Endothelial cell of umbilical vein (primary cell): ENCODE data around the gene DAAM1. TPM values are rescaled to one million over a fixed set of nuclear protein-coding genes. Genes with fewer than 3 reads are reported as not detected.

Source experiments
- BruUV-seq: library from RNA; stranded (reverse); fragments of 400-500 nt; replicated peaks from 2 replicates; lab custom pipeline; 2021; lab: Mats Ljungman, UMichigan
- CTCF ChIA-PET: fragments of 300-600, 350-600 bp; sonication (Branson Sonifier 250); formaldehyde crosslinking; loops from one replicate; lab custom pipeline; 2021; ENCODE audit warnings: antibody characterized with exemption, inconsistent platforms; lab: Charles Lee
- POLR2A ChIA-PET: fragments of 300-600, 350-600 bp; sonication (Branson Sonifier 250); formaldehyde crosslinking; loops from one replicate; lab custom pipeline; 2021; ENCODE audit warnings: antibody characterized with exemption, inconsistent platforms; lab: Charles Lee
- DNase-seq: peaks from one replicate; pipeline ENCODE4 v3.0.0-alpha.2; 2011; ENCODE audit warnings: low read depth, low spot score
- FAIRE-seq: peaks from 2 replicates; lab custom pipeline; 2011; peaks lifted over from hg19 to GRCh38; lab: Jason Lieb, UNC
- H2AFZ ChIP-seq: 2 replicates; pipeline ENCODE4 v1.6.0; 2012; ENCODE audit warnings: low read depth, low read length, control low read depth, inconsistent platforms
- H3K27ac ChIP-seq: 2 replicates; pipeline ENCODE4 v1.5.1; 2011; ENCODE audit warnings: low read depth, mild to moderate bottlenecking, control low read depth, low read length, moderate library complexity; ENCODE audit not compliant: insufficient read depth
- H3K27me3 ChIP-seq, 2 experiments: 2 replicates each; pipeline versions ENCODE4 v1.6.0 to v1.6.1; 2011; ENCODE audit warnings: low read length in 2 of 2, mixed read lengths in 1 of 2; ENCODE audit not compliant: control insufficient read depth in 2 of 2, insufficient read depth in 2 of 2
- H3K36me3 ChIP-seq, 2 experiments: 2 replicates in 1 of 2; 3 replicates in 1 of 2; pipeline ENCODE4 v1.5.1; 2011; ENCODE audit warnings: low read length in 2 of 2, mild to moderate bottlenecking in 1 of 2, moderate library complexity in 1 of 2; ENCODE audit not compliant: control insufficient read depth in 2 of 2, insufficient read depth in 2 of 2; ENCODE audit errors: extremely low read depth in 1 of 2
- H3K4me1 ChIP-seq: 3 replicates; pipeline ENCODE4 v1.5.1; 2011; ENCODE audit warnings: mild to moderate bottlenecking, low read length; ENCODE audit not compliant: control insufficient read depth, insufficient read depth; ENCODE audit errors: extremely low read depth
- H3K4me2 ChIP-seq: 2 replicates; pipeline ENCODE4 v1.6.1; 2011; ENCODE audit warnings: low read length, control low read depth, mixed read lengths; ENCODE audit not compliant: insufficient read depth
- H3K4me3 ChIP-seq, 3 experiments: fragments of 200-600 bp in 1 of 3; sonication (generic), shearing (Covaris generic) in 1 of 3; replicated peaks in 1 of 3; 2 replicates each; pipeline ENCODE4 v1.5.1; 2011 to 2016; ENCODE audit warnings: control low read depth in 3 of 3, low read length in 3 of 3, mild to moderate bottlenecking in 2 of 3, inconsistent platforms in 1 of 3, low read depth in 1 of 3, moderate library complexity in 1 of 3; ENCODE audit not compliant: insufficient read depth in 1 of 3
- H3K79me2 ChIP-seq: 2 replicates; pipeline ENCODE4 v1.6.0; 2012; ENCODE audit warnings: low read length, inconsistent platforms; ENCODE audit not compliant: control insufficient read depth, insufficient read depth
- H3K9ac ChIP-seq: replicated peaks from 2 replicates; pipeline ENCODE3; 2011; ENCODE audit warnings: low read length, control low read depth; ENCODE audit not compliant: insufficient read depth; ENCODE audit errors: extremely low read depth
- H3K9me1 ChIP-seq: replicated peaks from 3 replicates; pipeline ENCODE4 v1.6.0; 2011; ENCODE audit warnings: mild to moderate bottlenecking, low read length; ENCODE audit not compliant: control insufficient read depth, insufficient read depth; ENCODE audit errors: extremely low read depth
- H3K9me3 ChIP-seq: replicated peaks from 2 replicates; pipeline ENCODE4 v1.5.1; 2012; ENCODE audit warnings: low read length, inconsistent platforms; ENCODE audit not compliant: control insufficient read depth, insufficient read depth
- H4K20me1 ChIP-seq: replicated peaks from 2 replicates; pipeline ENCODE3; 2011; ENCODE audit warnings: mild to moderate bottlenecking, low read length; ENCODE audit not compliant: control insufficient read depth, insufficient read depth; ENCODE audit errors: extremely low read depth
- CTCF ChIP-seq, 2 donors: IDR thresholded peaks; 1 replicate in 1 of 2; 2 replicates in 1 of 2; pipeline ENCODE4 v1.5.1; 2011; ENCODE audit warnings: low read length in 2 of 2, mild to moderate bottlenecking in 2 of 2, moderate library complexity in 2 of 2, control low read depth in 1 of 2, inconsistent platforms in 1 of 2, low read depth in 1 of 2; ENCODE audit not compliant: insufficient read depth in 1 of 2; ENCODE audit errors: extremely low read depth in 1 of 2
- EZH2 ChIP-seq: IDR thresholded peaks from 2 replicates; pipeline ENCODE4 v1.6.1; 2012; ENCODE audit warnings: borderline replicate concordance, low read depth, mild to moderate bottlenecking, moderate library complexity, low read length, inconsistent platforms; ENCODE audit not compliant: severe bottlenecking
- FOS ChIP-seq: IDR thresholded peaks from 2 replicates; pipeline ENCODE4 v1.6.1; 2011; ENCODE audit warnings: mild to moderate bottlenecking, low read length, moderate library complexity, borderline replicate concordance; ENCODE audit not compliant: insufficient read depth
- GATA2 ChIP-seq: IDR thresholded peaks from 2 replicates; pipeline ENCODE4 v1.7.0; 2011; ENCODE audit warnings: low read depth, mild to moderate bottlenecking, moderate library complexity, mixed read lengths, low read length; ENCODE audit not compliant: insufficient read length, insufficient read depth
- JUN ChIP-seq: IDR thresholded peaks from 2 replicates; pipeline ENCODE4 v1.6.1; 2011; ENCODE audit warnings: borderline replicate concordance, low read depth; ENCODE audit not compliant: insufficient read length, insufficient read depth
- MAX ChIP-seq: IDR thresholded peaks from 2 replicates; pipeline ENCODE4 v1.6.1; 2011; ENCODE audit not compliant: insufficient read depth, insufficient read length
- MYC ChIP-seq: IDR thresholded peaks from one replicate; pipeline ENCODE4 v1.6.1; 2011; ENCODE audit warnings: mild to moderate bottlenecking, low read depth, low read length
- POLR2A ChIP-seq: IDR thresholded peaks from 2 replicates; pipeline ENCODE4 v1.6.1; 2012; ENCODE audit warnings: low read depth, mild to moderate bottlenecking, control low read depth, low read length
- POLR2AphosphoS5 ChIP-seq: IDR thresholded peaks from 2 replicates; pipeline ENCODE4 v1.6.1; 2012; ENCODE audit warnings: low read depth, mild to moderate bottlenecking, control low read depth, low read length, moderate library complexity; ENCODE audit not compliant: insufficient read depth
- dilution Hi-C: fragments of 300-500 bp; cut with MboI; formaldehyde crosslinking; loops from one replicate; pipeline ENCODE4 v1.15.0; 2019; ENCODE audit warnings: low sequenced_read_pairs; ENCODE audit not compliant: extremely low pct_ligation_motif_present
- intact Hi-C: fragments of 100-400 bp; cut with micrococcal nuclease; formaldehyde crosslinking; loops from one replicate; pipeline ENCODE4 v1.10.0; 2022
- polyA plus RNA-seq, 4 experiments: library from polyadenylated mRNA; depleted of rRNA in 3 of 4; stranded (reverse) in 3 of 4; unstranded in 1 of 4; fragments of >200 nt; gene quantifications; 2 replicates each; pipeline versions ENCODE4 v1.2.1 to v1.2.3, GENCODE V29; 2011 to 2012; ENCODE audit warnings: missing spikeins in 1 of 4
- total RNA-seq: library from RNA; stranded (reverse); gene quantifications from 2 replicates; pipeline ENCODE4 v1.2.3, GENCODE V29; 2021

DAAM1 gene
- total and polyA plus RNA-seq, 2 donors (not counting 3 experiments of a cell fraction or from before 2014, with no cell fraction given) = 10.2 to 25.3 TPM

- intact Hi-C loops (no loop called here), dilution Hi-C loops (no loop called here)
- Histone ChIP-seq H3K4me3 (no peak overlapping the region), H3K9ac (peak overlapping the region; percentile 35), H3K27me3 (no peaks in the 10 kb centered on the region), H3K4me1 (peaks cover 53% of the 10 kb centered on the region), H3K4me2 (peak overlapping the region; percentile 46), H3K36me3 (peaks cover 0 to 3% of the 10 kb centered on the region in 2 experiments), H4K20me1 (no peaks in the 10 kb centered on the region), H3K9me3 (no peaks in the 10 kb centered on the region), H2AFZ (no peak overlapping the region), H3K9me1 (no peaks in the 10 kb centered on the region), H3K27ac (peak overlapping the region; percentile 94), H3K79me2 (no peaks in the 10 kb centered on the region)
- DNase-seq (peak; percentile 81), FAIRE-seq (no peak)
- ChIA-PET POLR2A (no interaction called here), CTCF (no interaction called here)
- TF ChIP-seq JUN = no peak
- TF ChIP-seq POLR2A = no peak
- TF ChIP-seq POLR2AphosphoS5 = no peak
- no peak for TF ChIP-seq MYC
- TF ChIP-seq EZH2 = no peak
- TF ChIP-seq GATA2 = no peak
- no peak for TF ChIP-seq FOS
- TF ChIP-seq CTCF (IDR thresholded peaks at IDR 0.05; ENCODE audit: extremely low read depth in 1 of 2, insufficient read depth in 1 of 2, low read depth in 1 of 2, low read length in 2 of 2) = no peak
- no peak for TF ChIP-seq MAX
- no TSS peak for BruUV-seq
Measured at GRCh38 chr14:59333668-59334067, 145.2 kb downstream of the DAAM1 start.
